Endodermal cell (in vitro differentiated cells): ENCODE measurements around the gene NKX6-1. TPM values are rescaled to one million over a fixed set of nuclear protein-coding genes. Genes with fewer than 3 reads are reported as not detected.

Source experiments
- DNase-seq: peaks from one replicate; pipeline ENCODE4 v3.0.0-alpha.2; 2017
- H3K27ac ChIP-seq: 2 replicates; pipeline ENCODE4 v1.5.1; 2013; ENCODE audit warnings: mild to moderate bottlenecking, low read depth, low read length, moderate library complexity
- H3K27me3 ChIP-seq: 2 replicates; pipeline ENCODE4 v1.6.1; 2013; ENCODE audit warnings: mild to moderate bottlenecking, low read length, moderate library complexity; ENCODE audit not compliant: insufficient read depth, control insufficient read depth, poor library complexity, severe bottlenecking
- H3K36me3 ChIP-seq: 2 replicates; pipeline ENCODE4 v1.7.0; 2013; ENCODE audit warnings: mild to moderate bottlenecking, low read length, moderate library complexity; ENCODE audit not compliant: control insufficient read depth, insufficient read depth
- H3K4me1 ChIP-seq: one replicate; pipeline ENCODE4 v1.7.0; 2013; ENCODE audit warnings: low read length; ENCODE audit not compliant: control insufficient read depth, insufficient read depth
- H3K4me3 ChIP-seq: 2 replicates; pipeline ENCODE4 v1.5.1; 2013; ENCODE audit warnings: mild to moderate bottlenecking, low read length, moderate library complexity
- H3K9ac ChIP-seq: 2 replicates; pipeline ENCODE4 v1.6.1; 2013; ENCODE audit warnings: mild to moderate bottlenecking, low read length, moderate library complexity; ENCODE audit not compliant: poor library complexity, severe bottlenecking; ENCODE audit errors: extremely low read depth
- H3K9me3 ChIP-seq: 2 replicates; pipeline ENCODE4 v1.6.1; 2013; ENCODE audit warnings: mild to moderate bottlenecking, low read length, moderate library complexity; ENCODE audit not compliant: control insufficient read depth
- H3K27ac Mint-ChIP-seq: 2 replicates; pipeline ENCODE4 v1.8.0; 2020; ENCODE audit warnings: mixed read lengths
- H3K27me3 Mint-ChIP-seq: 2 replicates; pipeline ENCODE4 v1.8.0; 2021; ENCODE audit warnings: mild to moderate bottlenecking, mixed read lengths; ENCODE audit not compliant: insufficient read depth
- H3K36me3 Mint-ChIP-seq: 2 replicates; pipeline ENCODE4 v1.8.0; 2020; ENCODE audit warnings: low read depth, mixed read lengths
- H3K4me1 Mint-ChIP-seq: 2 replicates; pipeline ENCODE4 v1.8.0; 2020; ENCODE audit warnings: mixed read lengths
- H3K4me3 Mint-ChIP-seq: 2 replicates; pipeline ENCODE4 v1.8.0; 2020; ENCODE audit warnings: mild to moderate bottlenecking, moderate library complexity, mixed read lengths
- H3K9me3 Mint-ChIP-seq: 2 replicates; pipeline ENCODE4 v1.8.0; 2020; ENCODE audit warnings: mild to moderate bottlenecking, mixed read lengths
- WGBS, 2 experiments: methylation state at CpG; one replicate each; pipeline versions ENCODE4 v1.1.5 to v1.1.7; 2013; ENCODE audit warnings: missing lambda C conversion rate in 2 of 2, mixed read lengths in 1 of 2; ENCODE audit not compliant: insufficient coverage in 1 of 2, insufficient read length in 1 of 2; 5-methylcytosine and 5-hydroxymethylcytosine counted together
- total RNA-seq, 2 donors: library from RNA; stranded (reverse); fragmentation: NEBNext Ultra II Directional in 1 of 2; extraction: Animal tissue kit (Norgen Biotek cat#: 25700) in 1 of 2; gene quantifications; 2 replicates in 1 of 2; 3 replicates in 1 of 2; pipeline ENCODE4 v1.2.1, GENCODE V29; 2021
- TF ChIP-seq, protein P1 (sequence below): fragments of 200-600 bp; sonication (generic); conservative IDR thresholded peaks from 2 replicates; pipeline ENCODE4 v1.5.0; 2021; ENCODE audit warnings: antibody characterized with exemption, mild to moderate bottlenecking

Gene NKX6-1
- total RNA-seq, 2 donors from 2014 or later, result not detected

DNA sequence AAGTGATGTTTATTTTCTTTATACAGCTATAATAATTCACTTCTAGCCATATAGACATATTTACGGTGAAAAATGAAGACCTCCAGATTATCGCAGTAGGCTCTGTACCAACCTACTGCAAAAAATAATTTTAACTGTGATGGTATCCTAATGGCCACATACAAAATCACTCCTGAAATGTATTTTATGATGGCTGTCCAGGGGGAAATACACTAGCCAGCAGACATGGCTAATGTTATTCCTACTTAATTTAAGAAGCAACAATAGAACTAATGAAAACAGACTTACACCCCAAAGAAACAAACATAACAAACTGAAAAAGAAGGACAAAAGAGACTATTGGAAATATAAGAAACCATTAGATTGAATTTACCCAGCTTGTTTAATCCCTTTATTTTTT, 4.6 kb downstream of the NKX6-1 start:
- TF ChIP-seq, protein P1, sequence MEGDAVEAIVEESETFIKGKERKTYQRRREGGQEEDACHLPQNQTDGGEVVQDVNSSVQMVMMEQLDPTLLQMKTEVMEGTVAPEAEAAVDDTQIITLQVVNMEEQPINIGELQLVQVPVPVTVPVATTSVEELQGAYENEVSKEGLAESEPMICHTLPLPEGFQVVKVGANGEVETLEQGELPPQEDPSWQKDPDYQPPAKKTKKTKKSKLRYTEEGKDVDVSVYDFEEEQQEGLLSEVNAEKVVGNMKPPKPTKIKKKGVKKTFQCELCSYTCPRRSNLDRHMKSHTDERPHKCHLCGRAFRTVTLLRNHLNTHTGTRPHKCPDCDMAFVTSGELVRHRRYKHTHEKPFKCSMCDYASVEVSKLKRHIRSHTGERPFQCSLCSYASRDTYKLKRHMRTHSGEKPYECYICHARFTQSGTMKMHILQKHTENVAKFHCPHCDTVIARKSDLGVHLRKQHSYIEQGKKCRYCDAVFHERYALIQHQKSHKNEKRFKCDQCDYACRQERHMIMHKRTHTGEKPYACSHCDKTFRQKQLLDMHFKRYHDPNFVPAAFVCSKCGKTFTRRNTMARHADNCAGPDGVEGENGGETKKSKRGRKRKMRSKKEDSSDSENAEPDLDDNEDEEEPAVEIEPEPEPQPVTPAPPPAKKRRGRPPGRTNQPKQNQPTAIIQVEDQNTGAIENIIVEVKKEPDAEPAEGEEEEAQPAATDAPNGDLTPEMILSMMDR, result no peak
- Mint-ChIP-seq H3K4me3 (no peak overlapping the region), H3K36me3 (no peaks in the 10 kb centered on the region), H3K27me3 (peaks cover 100% of the 10 kb centered on the region), H3K27ac (no peak overlapping the region), H3K9me3 (no peaks in the 10 kb centered on the region), H3K4me1 (peaks cover 33% of the 10 kb centered on the region)
- peaks cover 3% of the 10 kb centered on the region for H3K4me1 ChIP-seq
- no peak overlapping the region for H3K4me3 ChIP-seq
- WGBS, 2 experiments, result 95% methylated on average over 2 of the region's 2 CpGs; no CpG with 5 or more reads in 1 of the 2 experiments
- peaks cover 100% of the 10 kb centered on the region for H3K27me3 ChIP-seq
- H3K9ac ChIP-seq, result no peak overlapping the region
- DNase-seq, result no peak
- no peaks in the 10 kb centered on the region for H3K9me3 ChIP-seq
- no peak overlapping the region for H3K27ac ChIP-seq
- H3K36me3 ChIP-seq, result no peaks in the 10 kb centered on the region

DNA sequence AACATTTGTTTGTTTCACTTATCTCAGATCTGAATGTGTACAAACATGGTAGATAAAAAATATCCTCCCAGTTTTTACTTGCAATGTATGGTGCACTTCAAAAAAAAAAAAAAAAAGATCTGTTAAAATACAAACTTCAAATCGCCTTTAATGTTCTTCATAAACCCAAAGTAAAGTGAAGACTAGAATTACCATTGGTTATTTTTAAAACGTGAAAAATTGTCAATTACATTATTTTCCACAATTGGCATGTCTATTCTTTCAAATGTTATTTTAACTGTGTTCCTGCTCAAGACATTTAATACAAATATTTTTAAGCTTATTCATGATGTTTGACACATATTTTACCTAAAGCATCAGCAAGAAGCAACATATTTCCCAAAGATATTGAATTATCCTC, 5.0 kb downstream of the NKX6-1 start:
- Mint-ChIP-seq H3K9me3 (no peaks in the 10 kb centered on the region), H3K27me3 (peaks cover 100% of the 10 kb centered on the region), H3K4me3 (no peak overlapping the region), H3K36me3 (no peaks in the 10 kb centered on the region), H3K27ac (no peak overlapping the region), H3K4me1 (peaks cover 31% of the 10 kb centered on the region)
- DNase-seq, result no peak
- Histone ChIP-seq H3K4me1 (peaks cover 3% of the 10 kb centered on the region), H3K27ac (no peak overlapping the region), H3K36me3 (no peaks in the 10 kb centered on the region), H3K9me3 (no peaks in the 10 kb centered on the region), H3K4me3 (no peak overlapping the region), H3K27me3 (peaks cover 100% of the 10 kb centered on the region), H3K9ac (no peak overlapping the region)
- 54% methylated on average over 2 of the region's 2 CpGs; no CpG with 5 or more reads in 1 of the 2 experiments for WGBS, 2 experiments
- TF ChIP-seq, protein P1, result no peak

DNA sequence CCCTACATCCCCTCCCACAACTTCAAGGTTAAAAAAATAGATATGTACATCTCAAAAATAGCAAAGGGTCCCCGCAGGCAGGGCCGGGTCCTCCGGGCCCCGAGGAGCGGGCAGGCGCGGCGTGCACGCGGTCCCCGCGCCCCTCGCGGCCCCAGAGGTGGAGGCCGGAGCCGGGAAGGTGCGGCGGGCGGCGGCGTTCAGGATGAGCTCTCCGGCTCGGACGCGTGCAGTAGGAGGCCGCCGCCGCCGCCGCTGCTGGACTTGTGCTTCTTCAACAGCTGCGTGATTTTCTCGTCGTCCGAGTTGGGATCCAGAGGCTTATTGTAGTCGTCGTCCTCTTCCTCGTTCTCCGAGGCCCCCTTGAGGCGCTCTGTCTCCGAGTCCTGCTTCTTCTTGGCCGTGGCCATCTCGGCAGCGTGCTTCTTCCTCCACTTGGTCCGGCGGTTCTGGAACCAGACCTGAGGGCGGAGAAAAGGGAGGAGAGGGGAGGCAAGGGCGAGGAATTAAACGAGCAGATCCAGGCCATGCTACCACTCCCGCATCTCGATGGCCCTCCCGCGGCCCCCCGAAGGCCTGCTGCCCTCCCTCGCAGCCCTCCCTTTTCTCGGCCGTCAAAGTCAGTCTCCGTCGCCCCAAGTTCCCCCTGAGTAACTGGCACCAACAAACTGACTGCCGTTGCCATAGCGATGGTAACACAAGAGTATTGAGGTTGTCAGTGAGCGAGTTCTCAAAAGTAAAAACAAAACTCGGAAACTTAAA, 5.8 kb downstream of the NKX6-1 start:
- no peaks in the 10 kb centered on the region for H3K36me3 ChIP-seq
- H3K36me3 Mint-ChIP-seq, result no peaks in the 10 kb centered on the region
- no peak overlapping the region for H3K9ac ChIP-seq
- H3K27ac ChIP-seq, result no peak overlapping the region
- peak overlapping the region; percentile 50 for H3K4me3 Mint-ChIP-seq
- no peaks in the 10 kb centered on the region for H3K9me3 Mint-ChIP-seq
- peaks cover 26% of the 10 kb centered on the region for H3K4me1 Mint-ChIP-seq
- H3K9me3 ChIP-seq, result no peaks in the 10 kb centered on the region
- TF ChIP-seq, protein P1, result peak; percentile 56
- peaks cover 100% of the 10 kb centered on the region for H3K27me3 ChIP-seq
- H3K27me3 Mint-ChIP-seq, result peaks cover 100% of the 10 kb centered on the region
- no peaks in the 10 kb centered on the region for H3K4me1 ChIP-seq
- peak overlapping the region; percentile 61 for H3K4me3 ChIP-seq
- no peak overlapping the region for H3K27ac Mint-ChIP-seq
- DNase-seq, result peak; percentile 88
- 3 to 5% methylated on average over 16 to 62 of the region's 62 CpGs for WGBS, 2 experiments
